Tibial nerve (tissue), 4 donors: ENCODE results near the gene LRRC10. TPM values are rescaled to one million over a fixed set of nuclear protein-coding genes. Genes with fewer than 3 reads are reported as not detected.

ENCODE experiments used
- DNase-seq, 2 donors: peaks; one replicate each; pipeline ENCODE4 v3.0.0-alpha.2; 2019; ENCODE audit warnings: low spot score in 2 of 2
- H3K27ac ChIP-seq, 4 donors: fragments of 200-600 bp; sonication (generic) in 3 of 4; one replicate each; pipeline ENCODE4 v1.5.1; 2017 to 2019; ENCODE audit warnings: mild to moderate bottlenecking in 1 of 4
- H3K27me3 ChIP-seq, 2 donors: fragments of 200-600 bp; sonication (generic) in 1 of 2; one replicate each; pipeline versions ENCODE4 v1.5.1 to v1.6.0; 2017 to 2019
- H3K36me3 ChIP-seq, 3 donors: fragments of 200-600 bp; sonication (generic); one replicate each; pipeline ENCODE4 v1.5.1; 2018 to 2019
- H3K4me1 ChIP-seq, 4 donors: fragments of 200-600 bp; sonication (generic) in 3 of 4; one replicate each; pipeline ENCODE4 v1.5.1; 2017 to 2019
- H3K4me3 ChIP-seq, 4 donors: fragments of 200-600 bp; sonication (generic) in 3 of 4; one replicate each; pipeline ENCODE4 v1.5.1; 2017 to 2019; ENCODE audit warnings: mild to moderate bottlenecking in 1 of 4, moderate library complexity in 1 of 4
- H3K9me3 ChIP-seq, 4 donors: fragments of 200-600 bp; sonication (generic) in 3 of 4; one replicate each; pipeline ENCODE4 v1.5.1; 2017 to 2019
- EP300 ChIP-seq, 2 donors: sonication (generic); formaldehyde crosslinking; IDR thresholded peaks; one replicate each; pipeline ENCODE4 v1.6.1; 2017; ENCODE audit warnings: antibody characterized with exemption in 2 of 2, mild to moderate bottlenecking in 1 of 2
- POLR2A ChIP-seq, 2 donors: fragments of 450-650 bp; IDR thresholded peaks; one replicate each; pipeline ENCODE4 v1.6.1; 2017; ENCODE audit warnings: antibody characterized with exemption in 2 of 2, mild to moderate bottlenecking in 2 of 2, moderate library complexity in 2 of 2
- WGBS, 2 donors: methylation state at CpG; one replicate each; pipeline ENCODE4 v1.1.5; 2018; 5-methylcytosine and 5-hydroxymethylcytosine counted together
- total RNA-seq, 4 donors: library from RNA; depleted of rRNA; stranded (reverse); fragments of >200 nt; gene quantifications; one replicate each; pipeline ENCODE4 v1.1.0, GENCODE V29; 2016
- TF ChIP-seq, protein P1 (sequence below), 5 experiments: fragments of 200-600 bp in 3 of 5; fragments of 450-650 bp in 2 of 5; sonication (generic) in 3 of 5; IDR thresholded peaks; one replicate each; pipeline ENCODE4 v1.5.1; 2016 to 2019; ENCODE audit warnings: antibody characterized with exemption in 5 of 5, mild to moderate bottlenecking in 3 of 5, moderate library complexity in 2 of 5

LRRC10 gene
- total RNA-seq, 4 donors from 2014 or later = not detected

DNA sequence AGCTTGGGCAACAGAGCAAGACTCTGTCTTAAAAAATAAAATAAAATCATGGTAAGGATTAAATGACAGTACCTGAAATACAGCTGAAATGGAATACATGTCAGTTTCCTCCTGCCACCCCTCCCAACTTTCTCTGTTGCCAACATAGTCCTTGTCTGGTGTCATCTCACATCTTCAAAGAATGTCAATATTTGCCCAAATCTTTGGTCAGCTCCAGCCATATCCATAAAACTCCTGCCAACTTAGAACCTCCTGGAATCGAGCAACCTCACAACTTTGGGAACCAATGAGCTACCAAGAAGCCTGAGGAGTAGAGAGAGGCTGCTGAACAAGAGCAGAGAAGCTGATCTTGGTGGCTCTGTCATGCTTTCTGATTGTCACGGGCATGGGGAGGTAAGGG is 10.8 kb upstream of the LRRC10 start:
- no peaks in the 10 kb centered on the region for H3K27me3 ChIP-seq
- no peak for DNase-seq
- H3K36me3 ChIP-seq = no peaks in the 10 kb centered on the region
- H3K4me3 ChIP-seq = no peak overlapping the region
- no peak overlapping the region for H3K27ac ChIP-seq
- no peaks in the 10 kb centered on the region for H3K4me1 ChIP-seq
- WGBS, 2 donors = 79 to 97% methylated on average over 2 of the region's 2 CpGs
- H3K9me3 ChIP-seq = no peaks in the 10 kb centered on the region
- TF ChIP-seq POLR2A (IDR thresholded peaks at IDR 0.05) (no peak), EP300 (IDR thresholded peaks at IDR 0.05) (no peak)
- TF ChIP-seq, protein P1, sequence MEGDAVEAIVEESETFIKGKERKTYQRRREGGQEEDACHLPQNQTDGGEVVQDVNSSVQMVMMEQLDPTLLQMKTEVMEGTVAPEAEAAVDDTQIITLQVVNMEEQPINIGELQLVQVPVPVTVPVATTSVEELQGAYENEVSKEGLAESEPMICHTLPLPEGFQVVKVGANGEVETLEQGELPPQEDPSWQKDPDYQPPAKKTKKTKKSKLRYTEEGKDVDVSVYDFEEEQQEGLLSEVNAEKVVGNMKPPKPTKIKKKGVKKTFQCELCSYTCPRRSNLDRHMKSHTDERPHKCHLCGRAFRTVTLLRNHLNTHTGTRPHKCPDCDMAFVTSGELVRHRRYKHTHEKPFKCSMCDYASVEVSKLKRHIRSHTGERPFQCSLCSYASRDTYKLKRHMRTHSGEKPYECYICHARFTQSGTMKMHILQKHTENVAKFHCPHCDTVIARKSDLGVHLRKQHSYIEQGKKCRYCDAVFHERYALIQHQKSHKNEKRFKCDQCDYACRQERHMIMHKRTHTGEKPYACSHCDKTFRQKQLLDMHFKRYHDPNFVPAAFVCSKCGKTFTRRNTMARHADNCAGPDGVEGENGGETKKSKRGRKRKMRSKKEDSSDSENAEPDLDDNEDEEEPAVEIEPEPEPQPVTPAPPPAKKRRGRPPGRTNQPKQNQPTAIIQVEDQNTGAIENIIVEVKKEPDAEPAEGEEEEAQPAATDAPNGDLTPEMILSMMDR (IDR thresholded peaks at IDR 0.05) = no peak

DNA sequence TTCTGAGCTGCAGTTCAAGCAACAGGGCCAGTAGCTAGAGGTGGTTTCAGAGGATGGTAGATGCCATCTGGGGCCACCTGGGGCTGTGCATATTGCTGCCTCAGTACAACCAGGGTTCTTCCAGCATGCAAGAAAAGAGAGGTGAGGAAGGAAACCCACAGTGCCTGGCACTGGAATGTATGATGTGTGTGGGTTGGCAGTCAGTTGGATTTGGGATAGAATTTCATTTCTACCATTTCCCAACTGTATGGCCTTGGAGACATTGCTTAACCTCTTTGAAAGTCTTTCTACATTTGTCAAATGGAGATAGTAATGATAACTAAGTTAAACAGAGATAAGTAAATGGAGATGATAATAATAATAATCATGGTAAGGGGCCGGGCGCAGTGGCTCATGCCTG is 10.2 kb upstream of the LRRC10 start:
- WGBS, 2 donors = 92 to 98% methylated on average over 2 of the region's 2 CpGs
- no peaks in the 10 kb centered on the region for H3K27me3 ChIP-seq
- TF ChIP-seq, protein P1 (IDR thresholded peaks at IDR 0.05) = no peak
- TF ChIP-seq POLR2A (IDR thresholded peaks at IDR 0.05) (no peak), EP300 (IDR thresholded peaks at IDR 0.05) (no peak)
- DNase-seq = no peak
- H3K4me3 ChIP-seq = no peak overlapping the region
- H3K36me3 ChIP-seq = no peaks in the 10 kb centered on the region
- no peaks in the 10 kb centered on the region for H3K9me3 ChIP-seq
- no peak overlapping the region for H3K27ac ChIP-seq
- H3K4me1 ChIP-seq = no peaks in the 10 kb centered on the region

DNA sequence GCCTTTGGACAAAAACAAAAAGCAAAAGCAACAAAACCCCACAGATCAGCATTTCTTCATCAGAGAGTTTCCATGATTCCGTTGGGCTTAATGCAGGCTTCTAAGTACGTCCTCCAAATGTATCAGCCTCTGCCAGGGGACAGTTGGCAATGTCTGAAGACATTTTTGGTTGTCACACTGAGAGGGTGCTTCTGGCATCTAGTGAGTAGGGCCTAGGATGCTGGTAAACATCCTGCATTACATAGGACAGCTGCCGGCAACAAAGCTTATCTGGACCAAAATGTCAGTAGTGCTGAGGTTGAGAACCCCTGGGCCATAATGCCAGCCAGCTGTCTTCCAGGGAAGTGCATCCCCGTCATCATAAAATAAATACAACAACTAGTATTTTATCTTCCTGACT is 9.4 kb upstream of the LRRC10 start:
- TF ChIP-seq, protein P1 (IDR thresholded peaks at IDR 0.05) = no peak
- TF ChIP-seq EP300 (IDR thresholded peaks at IDR 0.05) (no peak), POLR2A (IDR thresholded peaks at IDR 0.05) (no peak)
- Histone ChIP-seq H3K27me3 (no peaks in the 10 kb centered on the region), H3K4me3 (no peak overlapping the region), H3K4me1 (no peaks in the 10 kb centered on the region), H3K36me3 (no peaks in the 10 kb centered on the region), H3K27ac (no peak overlapping the region), H3K9me3 (no peaks in the 10 kb centered on the region)
- DNase-seq = no peak
- WGBS, 2 donors = 81 to 93% methylated on average over 4 of the region's 4 CpGs

DNA sequence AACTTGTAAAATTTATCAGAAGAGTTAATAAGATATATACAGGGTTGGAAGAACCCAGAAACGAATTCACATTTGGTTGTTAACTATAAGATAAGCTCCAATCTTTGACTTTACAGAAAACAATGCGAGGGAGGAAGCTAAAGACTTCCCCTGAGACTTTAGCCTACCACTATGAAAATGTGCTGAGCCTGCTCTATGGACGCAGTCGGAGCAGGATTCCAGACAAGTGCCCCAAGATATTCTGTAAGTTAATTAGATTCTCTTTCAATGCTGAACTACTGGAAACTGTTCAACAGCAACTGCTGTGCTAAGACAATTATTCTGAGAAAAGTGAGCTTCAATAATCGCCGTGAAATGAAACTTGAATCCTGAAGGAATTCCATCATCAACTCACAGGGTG is 8.3 kb upstream of the LRRC10 start:
- Histone ChIP-seq H3K9me3 (no peaks in the 10 kb centered on the region), H3K27ac (no peak overlapping the region), H3K4me1 (no peaks in the 10 kb centered on the region), H3K27me3 (no peaks in the 10 kb centered on the region), H3K36me3 (no peaks in the 10 kb centered on the region), H3K4me3 (no peak overlapping the region)
- no peak for TF ChIP-seq POLR2A (IDR thresholded peaks at IDR 0.05)
- TF ChIP-seq, protein P1 (IDR thresholded peaks at IDR 0.05) = no peak
- TF ChIP-seq EP300 (IDR thresholded peaks at IDR 0.05) = no peak
- WGBS, 2 donors = 22 to 31% methylated on average over 6 of the region's 6 CpGs
- DNase-seq = no peak

DNA sequence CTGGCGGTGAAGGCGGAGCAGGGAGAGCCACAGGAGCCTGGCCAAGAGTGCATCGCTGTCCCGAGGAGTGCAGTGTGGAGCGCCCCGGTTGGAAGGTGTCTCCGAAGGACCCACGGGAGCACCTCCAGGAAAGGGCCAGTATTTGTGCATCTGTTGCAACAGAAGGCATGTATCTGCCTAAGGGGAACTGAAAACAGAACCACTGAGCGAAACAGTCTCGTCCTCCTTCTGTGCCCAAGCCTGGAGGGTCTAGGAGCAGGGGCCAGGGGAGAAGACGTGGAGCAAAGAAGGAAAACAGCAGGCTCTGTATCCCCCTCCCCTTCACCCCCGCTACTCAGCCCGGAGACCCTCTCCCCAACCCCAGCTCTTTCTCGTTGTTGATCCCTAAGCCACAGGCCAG is 5.3 kb upstream of the LRRC10 start:
- no peaks in the 10 kb centered on the region for H3K4me1 ChIP-seq
- H3K9me3 ChIP-seq = no peaks in the 10 kb centered on the region
- 75 to 76% methylated on average over 14 of the region's 14 CpGs for WGBS, 2 donors
- no peak overlapping the region for H3K27ac ChIP-seq
- no peaks in the 10 kb centered on the region for H3K27me3 ChIP-seq
- H3K4me3 ChIP-seq = no peak overlapping the region
- TF ChIP-seq EP300 (IDR thresholded peaks at IDR 0.05) = no peak
- TF ChIP-seq, protein P1 (IDR thresholded peaks at IDR 0.05) = no peak
- TF ChIP-seq POLR2A (IDR thresholded peaks at IDR 0.05) = no peak
- DNase-seq = no peak
- H3K36me3 ChIP-seq = no peaks in the 10 kb centered on the region
